Measurements from ENCODE around the gene SYNJ2.

The SYNJ2 gene

DNA sequence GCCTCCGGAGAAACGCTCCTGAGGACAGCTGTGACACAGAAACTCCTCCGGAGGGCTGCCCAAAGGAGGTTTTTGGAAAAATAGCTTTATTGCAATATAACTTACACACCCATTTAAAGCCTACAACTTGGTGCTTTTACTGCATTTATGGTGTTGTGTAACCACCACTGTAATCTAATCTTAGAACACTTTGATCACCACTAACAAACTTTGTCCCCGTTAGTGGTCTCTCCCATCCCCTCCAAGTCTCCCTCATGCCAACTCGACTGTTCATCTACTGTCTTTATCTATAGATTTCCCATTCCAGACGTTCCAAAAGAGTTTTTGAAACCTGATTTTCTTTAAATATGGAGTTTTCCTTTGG lies 62.8 kb downstream of the SYNJ2 start:
- DNase-seq: no peak

DNA sequence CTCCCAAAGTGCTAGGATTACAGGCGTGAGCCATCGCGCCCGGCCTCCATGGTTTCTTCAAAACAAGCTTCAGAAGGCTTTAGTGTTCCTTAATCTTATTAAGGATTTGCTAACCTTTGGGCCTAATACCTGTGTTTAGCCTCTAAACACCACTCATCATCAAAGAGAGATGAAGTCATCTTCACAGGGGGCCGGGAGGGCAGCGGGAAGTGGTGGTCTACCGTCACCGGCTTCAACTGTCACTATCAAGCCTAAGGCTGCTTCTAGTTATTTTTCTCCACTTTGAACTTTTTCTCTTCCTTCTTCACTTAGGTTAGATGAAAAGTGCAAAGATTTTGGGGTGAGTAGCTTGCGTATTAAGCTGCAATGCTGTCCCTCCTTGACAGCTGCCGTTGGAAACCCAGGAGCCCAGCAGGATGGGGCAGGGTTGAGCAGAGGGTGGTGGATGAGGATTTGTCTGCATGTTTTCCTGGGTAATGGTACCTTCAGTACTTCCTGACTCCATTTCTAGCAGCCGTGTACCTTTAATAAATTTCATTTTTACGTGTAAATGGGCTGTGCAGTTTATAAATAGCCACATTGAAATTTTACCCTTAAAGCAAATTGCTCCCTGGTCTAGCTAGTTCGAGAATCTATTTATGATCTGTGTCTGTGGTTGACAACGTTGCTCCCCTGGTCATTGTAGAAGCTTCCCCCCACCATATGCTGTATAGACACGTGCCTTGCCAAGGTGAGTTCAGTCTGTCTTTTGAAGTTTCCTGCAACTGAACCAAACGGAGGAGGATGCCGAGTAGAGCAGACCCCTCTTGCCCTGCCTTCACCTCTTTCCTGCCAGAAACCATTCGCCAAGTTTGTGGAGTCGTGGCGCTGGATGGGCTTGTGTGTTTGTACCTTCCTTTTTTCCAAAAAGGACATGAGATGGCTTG lies 64.8 kb downstream of the SYNJ2 start:
- no peak for DNase-seq

DNA sequence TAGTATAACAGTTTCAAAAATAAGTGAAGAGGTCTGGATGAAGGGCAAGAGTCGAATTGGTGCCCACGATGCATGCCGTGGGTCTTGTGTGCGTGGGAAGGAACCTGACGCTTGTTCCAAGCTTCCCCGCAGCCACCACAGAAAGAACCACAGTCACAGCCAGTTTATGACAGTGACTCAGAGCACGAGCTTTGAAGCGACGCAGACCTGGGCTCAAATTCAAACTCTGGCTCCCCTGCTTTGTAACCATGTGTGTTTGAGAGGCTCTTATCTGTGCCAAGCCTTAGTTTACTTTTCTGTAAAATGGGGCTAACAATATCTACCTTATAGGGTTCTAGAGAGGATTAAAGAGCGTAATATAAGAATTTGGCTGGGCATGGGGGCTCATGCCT lies 65.5 kb downstream of the SYNJ2 start:
- peak; percentile 56 to 83 for DNase-seq

DNA sequence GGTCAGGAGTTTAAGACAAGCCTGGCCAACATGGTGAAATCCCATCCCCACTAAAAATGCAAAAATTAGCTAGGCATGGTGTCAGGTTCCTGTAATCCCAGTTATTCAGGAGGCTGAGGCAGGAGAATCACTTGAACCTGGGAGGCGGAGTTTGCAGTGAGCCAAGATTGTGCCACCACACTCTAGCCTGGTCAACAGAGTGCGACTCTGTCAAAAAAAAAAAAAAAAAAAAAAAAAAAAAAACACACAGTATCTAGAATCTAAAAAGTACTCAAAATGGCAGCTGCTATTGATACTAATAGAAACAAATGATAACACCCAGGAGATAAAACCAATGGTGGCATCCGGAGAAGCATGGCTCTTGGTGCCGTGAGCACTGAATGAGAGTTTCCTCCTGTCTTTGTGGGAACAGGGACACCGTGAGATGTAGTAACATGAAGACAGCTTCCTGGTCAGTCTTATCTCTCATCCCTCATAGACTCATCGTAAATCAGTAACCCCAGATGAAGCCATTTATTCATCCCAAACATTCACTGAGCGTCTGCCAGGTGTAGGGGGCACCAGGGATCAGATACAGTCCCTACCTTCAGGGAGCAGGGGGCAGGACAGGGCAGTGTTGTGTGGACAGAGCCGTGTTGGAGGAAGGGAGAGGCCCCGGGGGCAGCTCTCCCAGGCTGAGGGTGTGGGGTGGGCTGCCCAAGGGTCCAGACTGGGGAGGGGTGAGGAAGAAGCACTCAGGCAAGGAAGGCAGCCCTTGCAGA lies 66.1 kb downstream of the SYNJ2 start:
- DNase-seq: no peak

DNA sequence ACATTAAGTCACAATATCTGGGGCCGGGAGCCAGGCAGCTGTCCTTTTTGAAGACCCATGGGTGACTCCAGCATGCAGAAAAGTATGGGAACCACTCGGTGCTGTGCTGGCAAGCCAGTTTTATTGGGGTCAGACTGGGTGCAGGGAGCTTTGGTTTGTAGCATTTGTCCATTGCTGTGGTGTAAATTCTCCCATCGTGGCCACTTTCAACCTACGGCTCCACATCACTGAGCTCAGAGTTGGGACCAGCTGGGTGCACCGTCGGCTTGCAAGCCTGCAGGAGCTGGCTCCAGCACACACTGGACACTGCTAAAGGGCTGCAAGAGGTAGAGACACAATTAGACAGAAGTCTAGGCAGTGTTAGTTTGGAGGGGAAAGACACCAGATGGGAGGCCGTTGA lies 66.9 kb downstream of the SYNJ2 start:
- DNase-seq: no peak

DNA sequence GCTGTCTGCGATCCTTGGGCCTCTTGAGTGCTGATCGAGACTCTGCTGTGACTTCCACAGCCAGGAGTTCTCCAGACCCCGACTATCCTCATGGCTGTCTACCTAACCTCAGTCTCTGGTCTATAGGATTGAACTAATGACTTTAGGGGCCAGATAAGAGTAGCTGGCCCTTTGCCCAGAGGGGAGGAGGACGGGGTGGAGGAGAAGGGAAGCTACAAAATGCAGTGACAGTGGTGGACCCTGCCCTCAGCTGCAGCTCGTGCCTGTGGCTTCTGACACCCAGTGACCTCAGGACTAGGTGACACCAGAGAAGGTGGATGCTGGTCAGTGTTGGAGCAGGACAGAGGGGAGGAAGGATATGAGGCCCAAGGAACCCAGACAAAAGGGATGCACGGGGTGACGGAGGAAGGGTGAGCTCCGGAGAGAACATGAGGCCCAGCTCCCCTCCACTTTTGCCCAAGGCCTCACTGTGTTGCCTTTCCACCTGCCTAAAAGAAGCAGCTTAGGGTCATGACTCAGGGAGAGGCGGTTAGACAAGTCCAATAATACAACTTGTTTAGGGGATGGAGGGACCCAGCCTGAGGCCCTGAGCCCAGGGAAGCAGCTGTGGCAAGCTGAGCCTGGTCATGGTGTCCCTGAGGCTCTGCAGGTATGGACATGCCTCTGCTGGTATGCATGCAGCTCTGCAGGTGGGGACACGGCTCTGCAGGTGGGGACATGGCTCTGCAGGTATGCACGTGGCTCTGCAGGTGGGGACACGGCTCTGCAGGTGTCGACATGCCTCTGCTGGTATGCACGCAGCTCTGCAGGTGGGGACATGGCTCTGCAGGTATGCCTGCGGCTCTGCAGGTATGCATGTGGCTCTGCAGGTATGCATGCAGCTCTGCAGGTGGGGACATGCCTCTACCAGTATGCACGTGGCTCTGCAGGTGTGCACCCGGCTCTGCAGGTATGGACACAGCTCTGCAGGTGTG lies 67.7 kb downstream of the SYNJ2 start:
- no peak for DNase-seq

DNA sequence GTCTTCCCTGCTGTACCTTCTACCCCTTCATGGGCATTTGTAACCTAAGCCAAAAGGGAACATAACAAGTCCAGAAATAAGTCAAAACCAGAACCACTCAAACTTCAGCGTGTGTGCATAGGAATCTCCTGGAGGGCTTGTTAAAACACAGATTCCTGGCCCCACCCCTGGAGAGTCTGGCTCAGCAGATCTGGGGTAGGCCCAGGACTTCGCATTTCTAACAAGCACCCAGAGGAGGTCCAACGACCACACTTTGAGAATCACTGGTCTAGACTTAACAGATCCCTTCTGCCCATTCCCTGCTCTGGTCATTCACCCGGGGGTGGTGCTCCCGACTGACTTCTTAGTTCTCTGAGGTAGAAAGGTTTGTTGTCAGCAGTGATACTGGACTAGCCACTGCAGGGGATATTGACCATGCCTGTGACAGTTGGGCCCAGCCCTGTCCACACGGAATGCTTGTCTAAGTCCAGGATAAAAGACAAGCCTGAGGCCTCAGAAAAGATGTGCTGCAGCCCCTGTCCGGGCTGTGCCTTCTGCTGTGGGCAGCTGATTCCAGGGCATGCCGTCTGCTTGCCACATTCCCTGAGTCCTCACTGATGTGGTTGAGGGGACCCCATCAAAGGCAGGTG lies 68.6 kb downstream of the SYNJ2 start:
- no peak for DNase-seq

DNA sequence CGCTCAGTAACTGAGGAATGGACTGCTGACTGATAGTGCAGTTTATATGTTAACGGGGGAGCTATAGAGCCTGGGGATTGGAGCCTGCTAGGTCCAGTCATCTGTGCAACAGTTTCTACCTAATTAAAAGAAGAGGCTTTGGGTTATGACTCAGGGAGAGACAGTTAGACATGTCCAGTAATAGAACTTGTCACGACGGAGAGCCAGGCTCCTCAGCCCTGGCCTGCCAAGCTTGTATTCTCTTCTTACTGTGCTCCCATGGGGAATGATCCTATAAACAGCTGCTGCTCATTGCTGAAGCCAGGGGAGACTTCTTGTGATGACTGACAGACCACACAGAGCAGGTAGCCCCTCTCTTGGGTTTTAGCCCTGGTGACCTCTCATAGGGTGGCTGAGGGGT lies 69.3 kb downstream of the SYNJ2 start:
- DNase-seq: no peak

DNA sequence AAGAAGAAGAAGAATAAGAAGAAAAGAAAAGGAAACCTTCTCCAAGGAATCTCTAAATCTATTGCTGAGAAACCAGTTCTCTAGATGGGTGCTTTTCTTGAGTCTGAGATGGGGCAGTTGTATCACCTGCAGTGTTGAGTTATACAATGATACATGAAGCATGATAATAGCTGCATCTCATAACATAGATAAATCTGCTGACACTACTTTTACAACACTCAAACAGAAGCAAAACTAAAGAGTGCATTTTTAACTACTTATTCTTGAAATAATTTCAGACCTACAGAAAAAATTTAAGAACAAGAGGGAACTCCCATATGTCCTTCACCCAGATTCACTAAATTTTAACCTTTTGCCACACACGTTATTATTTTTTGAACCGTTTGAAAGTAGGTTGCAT lies 70.3 kb downstream of the SYNJ2 start:
- no peak for DNase-seq

DNA sequence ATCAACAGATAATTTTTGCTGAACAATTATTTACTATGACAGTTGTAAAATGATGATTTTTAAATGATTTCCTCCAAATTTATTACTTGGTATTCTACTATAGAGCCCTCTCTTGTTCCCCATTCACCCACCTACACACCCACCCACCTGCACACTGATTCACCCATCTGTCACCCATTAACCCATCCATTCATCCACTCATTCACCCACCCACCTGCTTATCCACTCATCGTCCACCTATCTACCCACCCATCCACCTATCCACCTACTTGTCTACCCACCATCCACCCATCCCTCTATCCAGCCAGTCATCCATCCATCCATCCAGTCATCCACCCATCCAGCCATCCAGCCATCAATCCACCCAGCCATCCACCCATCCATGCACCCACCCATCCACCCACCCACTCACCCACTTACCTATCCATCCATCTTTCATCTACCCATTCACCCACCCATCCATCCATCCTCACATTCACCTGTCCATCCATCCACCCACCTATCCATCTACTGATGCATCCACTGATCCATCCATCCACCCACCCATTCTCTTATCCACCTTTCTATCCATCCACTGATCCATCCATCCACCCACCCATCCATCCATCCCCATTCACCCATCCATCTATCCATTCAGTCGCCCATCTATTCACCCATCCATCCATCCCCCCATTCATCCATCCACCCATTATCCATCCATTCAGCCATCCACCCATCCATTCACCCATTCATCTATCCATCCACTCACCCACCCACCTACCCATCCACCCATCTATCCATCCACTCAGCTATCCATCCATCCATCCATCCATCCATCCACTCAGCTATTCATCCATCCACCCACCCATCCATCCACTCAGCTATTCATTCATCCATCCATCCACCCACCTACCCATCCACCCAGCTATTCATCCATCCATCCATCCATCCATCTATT lies 72.0 kb downstream of the SYNJ2 start:
- DNase-seq: peak; percentile 22 to 83

DNA sequence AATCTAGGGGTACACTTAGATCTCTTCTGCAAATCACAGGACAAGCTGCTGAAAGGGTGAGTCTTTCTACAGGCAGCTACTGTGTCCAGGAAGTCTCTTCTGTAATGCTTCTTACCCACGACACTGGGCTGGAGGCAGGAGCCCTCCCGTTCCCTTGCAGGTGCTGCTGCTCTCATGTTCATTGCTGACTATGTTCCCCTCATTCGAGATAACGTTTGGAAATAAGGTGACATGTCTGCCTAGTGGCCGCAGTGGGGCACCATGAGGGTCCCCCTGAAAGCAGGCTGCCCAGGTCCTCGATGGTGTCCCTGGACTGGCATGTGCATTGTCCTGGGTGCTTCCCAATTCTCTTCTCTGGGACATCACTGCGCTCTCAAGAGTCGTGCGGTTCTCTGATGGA lies 74.7 kb downstream of the SYNJ2 start:
- no peak for DNase-seq

DNA sequence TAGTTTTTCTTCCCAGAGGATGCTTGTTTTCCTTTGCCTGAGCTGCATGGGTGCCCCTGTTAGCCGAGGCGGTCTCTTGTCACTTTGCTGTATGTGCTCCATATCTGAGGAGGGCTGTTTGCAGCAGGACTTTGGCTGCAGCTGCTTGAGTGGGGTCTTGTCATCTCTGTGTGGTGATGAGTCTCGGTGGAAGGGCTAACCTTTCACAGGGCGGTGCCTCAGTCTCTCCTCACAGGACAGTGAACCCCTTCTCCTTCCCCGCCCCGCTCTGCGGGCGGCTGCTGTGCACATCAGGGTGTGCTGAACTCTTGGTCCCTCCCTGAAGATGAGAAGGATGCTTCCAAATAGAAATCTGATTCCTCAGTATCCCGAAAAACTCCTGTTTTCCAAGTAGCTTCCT lies 75.1 kb downstream of the SYNJ2 start:
- DNase-seq: no peak

DNA sequence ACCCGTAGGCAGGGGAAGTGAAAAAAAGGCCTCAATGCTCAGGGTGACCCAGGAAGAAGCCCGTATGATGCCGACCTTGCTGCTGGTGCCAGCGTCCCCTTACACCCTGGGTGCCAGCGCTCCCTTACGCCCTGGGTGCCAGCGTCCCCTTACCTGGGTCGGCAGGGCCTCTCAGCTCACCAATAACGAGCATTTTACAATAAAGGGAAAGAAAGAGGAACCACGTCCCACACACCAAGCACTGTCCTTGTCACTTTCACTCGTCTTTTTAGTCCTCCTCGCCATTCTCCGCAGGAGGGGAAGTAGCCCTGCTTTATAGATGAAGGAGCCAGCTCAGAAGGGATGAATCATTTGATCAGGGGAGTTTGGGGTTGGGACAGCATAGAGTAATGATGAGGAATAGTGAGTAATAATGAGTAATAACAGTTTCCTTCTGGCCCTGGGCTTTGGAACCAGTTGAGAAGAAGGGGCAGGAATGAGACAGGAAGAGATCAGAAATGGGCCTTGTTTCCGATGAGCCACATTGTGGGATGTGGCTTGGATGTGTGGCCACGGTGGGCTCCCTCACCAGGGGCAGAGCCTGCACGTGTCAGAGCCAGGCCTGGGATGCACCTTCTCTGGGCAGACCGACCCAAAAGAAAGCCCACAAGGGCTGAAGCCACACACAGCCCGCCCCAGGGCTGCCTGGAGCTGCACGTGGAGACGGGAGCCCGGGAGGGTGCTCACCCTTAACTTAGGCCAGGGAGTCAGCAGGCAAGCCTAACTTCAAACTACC lies 75.7 kb downstream of the SYNJ2 start:
- peak in 1 of 2 experiments; percentile 43 for DNase-seq

DNA sequence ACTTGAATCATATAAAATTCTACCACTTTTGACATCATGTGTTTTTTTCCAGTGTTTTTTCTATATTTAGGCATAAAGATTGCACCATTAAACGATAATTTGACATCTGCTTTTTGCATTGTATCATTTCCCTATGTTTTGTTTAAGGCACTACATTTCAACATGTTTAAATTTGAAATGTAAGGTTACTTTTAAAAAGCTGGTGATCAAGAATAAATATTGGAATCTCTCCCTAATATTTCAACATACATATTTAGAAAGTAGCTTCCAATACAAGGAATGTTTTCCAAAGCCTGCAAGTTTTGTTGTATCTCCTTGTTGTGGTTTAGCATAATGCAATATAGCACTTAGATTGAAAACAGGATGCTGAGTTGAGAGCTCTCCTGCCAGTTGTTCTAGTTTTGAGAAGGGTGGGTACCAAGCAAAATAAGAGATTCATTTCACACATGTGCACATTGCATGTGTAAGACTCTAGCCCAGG lies 76.5 kb downstream of the SYNJ2 start:
- DNase-seq: no peak

DNA sequence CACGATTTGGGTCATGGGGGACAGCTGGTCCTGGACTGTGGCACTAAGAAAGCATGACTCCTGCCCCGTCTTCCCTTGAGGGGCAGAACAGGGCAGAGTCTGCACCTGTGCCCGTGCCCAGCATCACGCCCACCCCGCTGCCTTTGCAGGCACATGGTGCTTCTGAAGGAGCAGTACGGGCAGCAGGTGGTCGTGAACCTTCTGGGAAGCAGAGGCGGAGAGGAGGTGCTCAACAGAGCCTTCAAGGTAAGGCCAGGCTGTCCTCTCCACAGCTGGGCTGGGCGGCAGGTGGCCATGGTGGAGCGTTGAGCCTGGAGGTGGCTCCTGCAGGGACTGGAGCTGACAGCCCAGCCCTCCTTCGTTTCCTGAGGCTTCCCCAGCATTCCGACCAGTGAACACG lies 77.4 kb downstream of the SYNJ2 start:
- DNase-seq: no peak

DNA sequence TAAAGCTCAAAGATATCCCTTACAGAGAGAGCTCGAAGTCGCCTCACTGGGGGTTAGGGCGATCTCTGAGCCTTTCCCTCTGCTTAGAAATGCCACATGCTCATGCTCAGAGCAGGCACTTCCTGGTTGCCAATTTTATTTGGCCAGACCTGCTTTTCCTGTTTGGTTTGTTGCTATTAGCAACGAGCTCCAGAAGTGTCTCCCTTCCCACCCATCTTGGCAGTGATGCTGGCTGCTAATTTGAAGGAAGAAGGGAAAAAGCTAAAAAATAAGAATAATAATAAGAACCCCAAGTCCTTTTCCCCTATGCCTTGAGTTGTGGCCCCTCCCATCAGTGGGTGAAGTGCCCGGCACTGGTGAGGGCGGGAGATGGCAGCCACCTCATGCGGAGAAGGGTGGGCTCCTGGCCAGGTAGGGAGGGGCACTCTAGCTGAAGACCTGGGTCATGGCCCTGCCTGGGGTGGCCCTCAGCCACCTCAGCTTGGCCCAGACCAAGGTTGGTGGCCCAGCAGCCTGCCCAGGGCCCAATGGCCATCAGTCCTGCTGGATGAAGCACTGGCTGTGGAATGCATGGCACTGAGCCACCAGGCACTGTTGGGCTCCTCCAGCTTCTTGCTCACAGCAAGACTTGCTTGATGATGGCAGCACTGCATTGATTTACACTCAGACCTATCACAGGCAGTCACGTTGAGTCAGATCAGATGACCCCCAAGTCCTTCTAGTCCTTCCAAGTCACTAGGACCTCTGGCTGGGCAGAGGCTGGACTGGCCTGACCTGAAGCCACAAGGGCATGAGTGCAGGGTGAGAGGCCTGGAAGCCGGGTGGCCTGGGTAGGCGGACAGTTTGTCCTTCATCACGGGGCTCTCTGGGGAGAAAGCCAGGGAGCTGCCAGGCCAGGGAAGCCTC lies 79.0 kb downstream of the SYNJ2 start:
- DNase-seq: no peak

DNA sequence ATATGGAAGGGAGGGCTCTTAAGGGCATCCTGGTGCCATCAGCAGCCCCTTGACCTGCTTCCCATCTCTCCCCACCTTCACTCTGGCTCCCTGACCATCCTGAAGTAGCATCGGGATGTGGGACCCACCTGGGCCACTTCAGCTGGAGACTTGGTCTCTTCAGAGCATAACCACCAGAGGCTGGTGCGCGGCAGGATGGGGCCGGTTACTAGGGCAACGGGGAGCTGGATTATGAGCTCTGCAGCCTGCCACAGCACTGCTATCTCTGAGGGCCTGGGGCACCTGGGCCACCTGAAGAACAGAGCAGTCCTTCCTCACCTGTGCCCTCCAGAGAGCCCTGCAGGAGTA lies 79.7 kb downstream of the SYNJ2 start:
- DNase-seq: no peak

DNA sequence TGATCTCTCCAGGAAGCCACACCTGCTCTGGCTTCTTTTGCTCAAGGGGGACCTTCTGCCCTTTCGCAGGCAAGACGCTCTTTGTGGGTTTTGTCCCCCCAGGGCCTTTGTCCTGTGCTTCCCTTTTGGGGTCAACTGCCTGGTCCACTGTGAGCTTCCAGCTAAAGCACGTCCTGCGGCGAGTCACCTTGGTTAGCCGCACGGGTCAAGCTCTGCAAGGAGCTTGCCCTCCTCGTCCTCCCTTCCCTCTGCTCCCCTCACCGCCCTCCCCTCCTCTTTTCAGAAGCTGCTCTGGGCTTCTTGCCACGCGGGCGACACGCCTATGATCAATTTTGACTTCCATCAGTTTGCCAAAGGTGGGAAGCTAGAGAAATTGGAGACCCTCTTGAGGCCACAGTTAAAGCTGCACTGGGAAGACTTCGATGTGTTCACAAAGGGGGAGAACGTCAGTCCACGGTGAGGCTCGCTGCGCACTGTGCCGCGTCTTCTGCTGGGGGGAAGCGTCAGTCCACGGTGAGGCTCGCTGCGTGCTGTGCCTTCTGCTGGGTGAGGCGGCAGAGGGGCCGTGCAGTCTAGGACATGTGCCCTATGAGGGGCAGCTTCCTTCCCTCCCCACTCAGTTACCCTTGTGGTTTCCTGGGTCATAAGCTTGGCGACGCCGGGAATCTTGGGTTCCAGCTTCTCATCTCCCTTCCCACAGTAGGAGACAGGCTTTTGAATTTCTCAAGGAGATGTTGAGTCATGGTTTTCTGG lies 80.2 kb downstream of the SYNJ2 start:
- no peak for DNase-seq

DNA sequence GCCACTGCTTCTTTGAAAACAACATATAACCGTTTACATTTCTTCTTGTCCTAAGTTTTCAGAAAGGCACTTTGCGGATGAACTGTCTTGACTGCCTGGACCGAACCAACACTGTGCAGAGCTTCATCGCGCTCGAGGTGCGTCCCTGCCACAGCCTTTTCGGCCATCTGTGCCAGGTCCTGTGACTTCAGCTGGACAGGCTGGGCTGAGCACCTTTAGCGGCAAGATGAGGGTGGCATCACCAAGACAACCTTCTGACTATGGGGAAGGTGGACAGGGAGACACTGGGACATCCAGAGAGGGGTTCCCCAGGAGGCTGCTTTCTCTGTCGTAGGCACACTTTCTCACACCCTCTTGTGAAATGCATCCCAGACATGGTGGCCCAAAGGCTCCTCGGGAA lies 82.1 kb downstream of the SYNJ2 start:
- no peak for DNase-seq
